Activated CD4-positive, alpha-beta T cell treated with anti-CD3 and anti-CD28 coated beads, Interleukin-2, amount 10 ng/mL, durations not matched to agents 7 days and 5 days (primary cell): Measurements from ENCODE around the gene DUS4L. TPM values are rescaled to one million over a fixed set of nuclear protein-coding genes. Genes with fewer than 3 reads are reported as not detected.

Source experiments
- CTCF ChIA-PET: fragments of 350-600 bp; sonication (Branson Sonifier 250); formaldehyde crosslinking; loops from one replicate; lab custom pipeline; 2021; ENCODE audit warnings: antibody characterized with exemption; lab: Charles Lee
- POLR2A ChIA-PET: fragments of 350-600 bp; sonication (Branson Sonifier 250); formaldehyde crosslinking; loops from one replicate; lab custom pipeline; 2021; ENCODE audit warnings: antibody characterized with exemption; lab: Charles Lee
- DNase-seq: peaks from one replicate; pipeline ENCODE4 v3.0.0-alpha.2; 2020
- H3K27ac Mint-ChIP-seq: one replicate; pipeline ENCODE4 v1.8.0; 2021; ENCODE audit warnings: mild to moderate bottlenecking, moderate library complexity, mixed read lengths
- H3K27me3 Mint-ChIP-seq: one replicate; pipeline ENCODE4 v1.8.0; 2021; ENCODE audit warnings: mixed read lengths
- H3K36me3 Mint-ChIP-seq: one replicate; pipeline ENCODE4 v1.8.0; 2021; ENCODE audit warnings: low read depth, mixed read lengths
- H3K4me1 Mint-ChIP-seq: one replicate; pipeline ENCODE4 v1.8.0; 2021; ENCODE audit warnings: mixed read lengths
- H3K4me3 Mint-ChIP-seq: one replicate; pipeline ENCODE4 v1.8.0; 2021; ENCODE audit warnings: mild to moderate bottlenecking, moderate library complexity, mixed read lengths
- H3K9me3 Mint-ChIP-seq: one replicate; pipeline ENCODE4 v1.8.0; 2021; ENCODE audit warnings: mixed read lengths
- total RNA-seq, 2 experiments: library from RNA; stranded (reverse); gene quantifications; one replicate each; pipeline ENCODE4 v1.2.3, GENCODE V29; 2021

Gene DUS4L
- total RNA-seq, 2 experiments from 2014 or later = 7.9 to 9.9 TPM

DNA sequence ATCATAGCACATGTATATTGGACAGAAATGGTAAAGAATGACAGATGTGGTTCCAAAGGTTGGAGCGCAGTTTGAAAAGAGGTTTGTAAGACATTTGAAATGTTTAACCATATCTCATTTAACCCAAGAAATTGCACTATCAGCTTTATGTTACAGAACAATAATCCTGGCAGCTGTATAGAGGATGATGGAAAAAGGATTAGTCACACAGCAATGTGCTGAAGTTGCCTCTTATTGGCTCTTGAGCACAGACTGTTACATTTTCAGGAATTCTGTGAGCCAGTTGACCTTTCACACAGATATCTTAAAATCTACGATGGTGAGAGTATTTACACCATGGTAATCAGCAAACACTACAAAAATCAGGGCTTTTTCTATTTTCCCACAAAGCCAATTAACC is 3.9 kb upstream of the DUS4L start:
- H3K9me3 Mint-ChIP-seq = no peaks in the 10 kb centered on the region
- ChIA-PET POLR2A (no interaction called here), CTCF (no interaction called here)
- H3K27ac Mint-ChIP-seq = no peak overlapping the region
- H3K4me3 Mint-ChIP-seq = no peak overlapping the region
- DNase-seq = no peak
- H3K27me3 Mint-ChIP-seq = no peaks in the 10 kb centered on the region
- H3K4me1 Mint-ChIP-seq = peaks cover 54% of the 10 kb centered on the region
- H3K36me3 Mint-ChIP-seq = peaks cover 27% of the 10 kb centered on the region

GRCh38 chr7:107560898-107561516 is 2.8 kb upstream of the DUS4L start:
- peaks cover 60% of the 10 kb centered on the region for H3K4me1 Mint-ChIP-seq
- peak overlapping the region; percentile 50 for H3K4me3 Mint-ChIP-seq
- no peaks in the 10 kb centered on the region for H3K9me3 Mint-ChIP-seq
- CTCF ChIA-PET = no interaction called here
- peak overlapping the region; percentile 83 for H3K27ac Mint-ChIP-seq
- POLR2A ChIA-PET = interaction anchor here (0.7 kb wide), 1 partner anchor 101 kb away, joined by 3 read pairs; no protein-coding TSS in a partner anchor
- H3K27me3 Mint-ChIP-seq = no peaks in the 10 kb centered on the region
- DNase-seq = peak; percentile 58
- peaks cover 20% of the 10 kb centered on the region for H3K36me3 Mint-ChIP-seq

- ChIA-PET CTCF (interaction anchor here (0.6 to 1.3 kb wide), 8 partner anchors 14 to 302 kb away, joined by 3 to 4 read pairs (median 4); partner anchors contain the start of gene CBLL1), POLR2A (interaction anchor here (0.6 to 0.7 kb wide), 2 partner anchors 210 to 312 kb away, joined by 5 to 6 read pairs; no protein-coding TSS in a partner anchor)
- H3K27ac Mint-ChIP-seq = peak overlapping the region; percentile 95
These were observed 543 bp upstream of the DUS4L start for GRCh38 chr7:107563081-107563774.

GRCh38 chr7:107564553-107565298 is 955 bp downstream of the DUS4L start:
- DNase-seq = no peak
- POLR2A ChIA-PET = no interaction called here
- H3K9me3 Mint-ChIP-seq = no peaks in the 10 kb centered on the region
- H3K36me3 Mint-ChIP-seq = peaks cover 8% of the 10 kb centered on the region
- H3K4me1 Mint-ChIP-seq = peaks cover 52% of the 10 kb centered on the region
- CTCF ChIA-PET = interaction anchor here (0.6 to 1.2 kb wide), 3 partner anchors 13 to 60 kb away, joined by 3 to 4 read pairs (median 3); no protein-coding TSS in a partner anchor
- H3K4me3 Mint-ChIP-seq = peak overlapping the region; percentile 82
- peak overlapping the region; percentile 95 for H3K27ac Mint-ChIP-seq
- no peaks in the 10 kb centered on the region for H3K27me3 Mint-ChIP-seq

More at GRCh38 chr7:107563081-107563774, 543 bp upstream of the DUS4L start:
- peaks cover 60% of the 10 kb centered on the region for H3K4me1 Mint-ChIP-seq
- H3K4me3 Mint-ChIP-seq = peak overlapping the region; percentile 82
- H3K36me3 Mint-ChIP-seq = peaks cover 11% of the 10 kb centered on the region
- H3K27me3 Mint-ChIP-seq = no peaks in the 10 kb centered on the region
- H3K9me3 Mint-ChIP-seq = no peaks in the 10 kb centered on the region
- no peak for DNase-seq

DNA sequence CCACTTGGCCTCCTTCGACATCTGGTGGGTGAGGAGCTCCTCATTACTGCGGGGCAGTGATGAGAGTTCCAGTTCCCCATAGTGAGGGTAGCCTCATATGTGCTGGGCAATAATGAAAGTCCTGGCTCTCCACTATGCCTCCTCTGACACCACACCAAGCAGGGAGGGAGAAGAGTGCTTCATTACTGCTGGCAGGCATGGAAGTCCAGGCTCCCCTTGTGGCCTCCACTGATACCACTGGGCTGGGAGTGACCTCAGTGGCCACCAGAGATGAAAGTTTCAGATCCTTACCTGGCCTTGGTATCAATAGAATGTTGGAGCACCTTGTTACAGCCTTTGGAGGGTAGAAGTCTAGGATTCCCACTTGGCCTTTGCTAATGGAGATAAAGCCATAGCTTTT is 6.5 kb downstream of the DUS4L start:
- no peak for DNase-seq
- H3K36me3 Mint-ChIP-seq = peaks cover 12% of the 10 kb centered on the region
- ChIA-PET POLR2A (no interaction called here), CTCF (no interaction called here)
- H3K4me1 Mint-ChIP-seq = peaks cover 6% of the 10 kb centered on the region
- H3K27ac Mint-ChIP-seq = no peak overlapping the region
- H3K9me3 Mint-ChIP-seq = no peaks in the 10 kb centered on the region
- H3K4me3 Mint-ChIP-seq = no peak overlapping the region
- H3K27me3 Mint-ChIP-seq = no peaks in the 10 kb centered on the region

- H3K27ac Mint-ChIP-seq = no peak overlapping the region
- POLR2A ChIA-PET = no interaction called here
- no peaks in the 10 kb centered on the region for H3K9me3 Mint-ChIP-seq
- no peak overlapping the region for H3K4me3 Mint-ChIP-seq
- peaks cover 4% of the 10 kb centered on the region for H3K4me1 Mint-ChIP-seq
- peaks cover 13% of the 10 kb centered on the region for H3K36me3 Mint-ChIP-seq
- CTCF ChIA-PET = interaction anchor here (0.6 kb wide), 1 partner anchor 18 kb away, joined by 3 read pairs; no protein-coding TSS in a partner anchor
- DNase-seq = no peak
- no peaks in the 10 kb centered on the region for H3K27me3 Mint-ChIP-seq
These were observed 9.8 kb downstream of the DUS4L start for GRCh38 chr7:107573537-107573936.

- Mint-ChIP-seq H3K4me1 (peaks cover 26% of the 10 kb centered on the region), H3K4me3 (peak overlapping the region; percentile 88), H3K27ac (peak overlapping the region; percentile 91), H3K27me3 (no peaks in the 10 kb centered on the region), H3K9me3 (no peaks in the 10 kb centered on the region), H3K36me3 (peaks cover 10% of the 10 kb centered on the region)
- DNase-seq = no peak
- ChIA-PET POLR2A (no interaction called here), CTCF (interaction anchor here (1.3 kb wide), 1 partner anchor 65 kb away, joined by 4 read pairs; no protein-coding TSS in a partner anchor)
These were observed 15.7 kb downstream of the DUS4L start for GRCh38 chr7:107579554-107579884.

DNA sequence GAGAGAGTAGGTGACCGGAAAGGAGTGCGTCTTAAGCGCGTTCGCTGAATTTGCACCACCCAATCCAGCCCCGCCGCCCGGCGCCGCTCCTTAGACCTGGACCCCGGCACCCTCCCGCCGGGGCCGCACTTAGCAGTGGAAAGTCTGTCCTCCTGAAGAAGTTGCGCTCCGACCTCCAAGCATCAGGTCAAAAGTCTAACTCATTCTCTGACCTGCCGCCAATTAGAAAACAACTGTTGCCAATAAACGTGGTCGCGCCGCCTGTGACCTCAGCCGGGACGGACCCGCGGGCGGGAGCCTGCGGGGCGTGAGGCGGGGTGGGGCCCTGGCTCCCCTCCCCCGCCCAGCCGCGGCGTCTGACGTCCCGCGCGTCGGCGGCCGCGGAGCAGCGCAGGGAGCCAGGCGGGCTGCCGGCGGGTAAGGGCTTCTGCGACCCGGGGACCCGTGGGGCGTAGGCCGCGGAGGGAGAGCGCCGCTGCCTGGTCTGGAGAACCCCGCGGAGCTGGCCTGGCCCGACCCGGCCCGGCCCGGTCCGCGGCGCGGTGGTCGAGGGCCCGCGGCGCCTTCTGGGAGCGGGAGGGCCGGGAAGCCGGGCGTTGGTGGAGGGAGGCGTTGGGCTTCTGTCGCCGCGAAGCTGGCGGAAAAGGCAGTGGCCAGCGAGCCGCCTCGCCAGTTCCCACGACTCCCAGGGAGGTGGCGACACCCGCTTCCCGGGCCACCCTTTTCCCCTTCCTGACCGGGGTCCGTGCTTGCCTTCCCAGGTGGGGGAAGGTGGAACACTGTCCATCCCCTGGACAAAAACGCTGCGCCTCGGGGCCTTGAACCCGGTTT is 16.3 kb downstream of the DUS4L start, which contains the start of gene BCAP29:
BCAP29 (plus strand) TSS at position 362 of the 831 bp plus-strand sequence. CDS start 527 bp downstream, outside the sequence.
- DNase-seq = peak; percentile 67
- ChIA-PET POLR2A (no interaction called here), CTCF (interaction anchor here (1.3 kb wide), 1 partner anchor 65 kb away, joined by 4 read pairs; no protein-coding TSS in a partner anchor)
- peaks cover 26% of the 10 kb centered on the region for H3K4me1 Mint-ChIP-seq
- peak within 1 kb of the TSS; percentile 88 for H3K4me3 Mint-ChIP-seq
- peak within 1 kb of the TSS; percentile 91 for H3K27ac Mint-ChIP-seq
- H3K27me3 Mint-ChIP-seq = no peaks in the 10 kb centered on the region
- H3K9me3 Mint-ChIP-seq = no peaks in the 10 kb centered on the region
- H3K36me3 Mint-ChIP-seq = peaks cover 13% of the 10 kb centered on the region

- peaks cover 20% of the 10 kb centered on the region for H3K36me3 Mint-ChIP-seq
- no peaks in the 10 kb centered on the region for H3K9me3 Mint-ChIP-seq
- ChIA-PET POLR2A (no interaction called here), CTCF (interaction anchor here (0.9 kb wide), 1 partner anchor 28 kb away, joined by 3 read pairs; no protein-coding TSS in a partner anchor)
- no peak for DNase-seq
- peak overlapping the region; percentile 88 for H3K4me3 Mint-ChIP-seq
- peaks cover 26% of the 10 kb centered on the region for H3K4me1 Mint-ChIP-seq
- H3K27ac Mint-ChIP-seq = peak overlapping the region; percentile 85
- H3K27me3 Mint-ChIP-seq = no peaks in the 10 kb centered on the region
These were observed 17.1 kb downstream of the DUS4L start for GRCh38 chr7:107580716-107581383.

- ChIA-PET CTCF (interaction anchor here (0.9 kb wide), 1 partner anchor 28 kb away, joined by 3 read pairs; no protein-coding TSS in a partner anchor), POLR2A (no interaction called here)
- H3K36me3 Mint-ChIP-seq = peaks cover 26% of the 10 kb centered on the region
- no peaks in the 10 kb centered on the region for H3K27me3 Mint-ChIP-seq
- H3K9me3 Mint-ChIP-seq = no peaks in the 10 kb centered on the region
- peaks cover 26% of the 10 kb centered on the region for H3K4me1 Mint-ChIP-seq
- H3K27ac Mint-ChIP-seq = peak overlapping the region; percentile 9
- H3K4me3 Mint-ChIP-seq = peak overlapping the region; percentile 88
- no peak for DNase-seq
These were observed 17.7 kb downstream of the DUS4L start for GRCh38 chr7:107581387-107582013.

GRCh38 chr7:107582875-107583274 is 19.1 kb downstream of the DUS4L start:
- Mint-ChIP-seq H3K27ac (no peak overlapping the region), H3K4me1 (peaks cover 24% of the 10 kb centered on the region), H3K27me3 (no peaks in the 10 kb centered on the region), H3K4me3 (no peak overlapping the region), H3K36me3 (peaks cover 28% of the 10 kb centered on the region), H3K9me3 (no peaks in the 10 kb centered on the region)
- no peak for DNase-seq
- ChIA-PET CTCF (no interaction called here), POLR2A (no interaction called here)
